GM12872 (cell line): ENCODE data around the gene MUSK.

Experiments
- CTCF ChIP-seq: IDR thresholded peaks from 3 replicates; pipeline ENCODE4 v1.5.1; 2011; ENCODE audit warnings: low read depth, mild to moderate bottlenecking, low read length, moderate library complexity; ENCODE audit not compliant: insufficient read depth

The MUSK gene

GRCh38 chr9:110638381-110638954 is 30.1 kb upstream of the MUSK start:
- TF ChIP-seq CTCF = no peak

- no peak for TF ChIP-seq CTCF
These were observed 27.9 kb upstream of the MUSK start for GRCh38 chr9:110640736-110641135.

GRCh38 chr9:110641293-110641692 is 27.3 kb upstream of the MUSK start:
- no peak for TF ChIP-seq CTCF

GRCh38 chr9:110648696-110649095 is 19.9 kb upstream of the MUSK start:
- TF ChIP-seq CTCF = no peak

- TF ChIP-seq CTCF = no peak
These were observed 18.3 kb upstream of the MUSK start for GRCh38 chr9:110650261-110650660.

DNA sequence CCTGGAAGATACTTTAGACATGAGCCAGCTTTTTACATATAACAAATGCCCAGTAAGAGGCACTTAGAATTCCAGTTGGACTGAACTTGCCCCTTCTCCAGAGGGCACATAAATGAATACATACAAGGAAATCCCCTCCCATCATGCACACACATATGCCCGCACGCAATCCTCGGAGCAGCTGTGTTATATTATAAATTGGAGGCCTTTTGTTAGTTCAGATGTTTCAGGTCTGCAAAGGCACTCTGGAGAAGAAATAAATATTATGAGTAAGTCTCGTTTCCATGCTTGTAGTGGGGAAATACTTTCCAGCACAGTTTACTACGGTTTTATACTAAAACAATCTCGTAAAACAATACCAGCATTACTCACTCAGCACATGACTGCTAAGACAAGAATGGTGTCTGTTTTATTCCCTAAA is 17.6 kb upstream of the MUSK start:
- TF ChIP-seq CTCF = no peak

DNA sequence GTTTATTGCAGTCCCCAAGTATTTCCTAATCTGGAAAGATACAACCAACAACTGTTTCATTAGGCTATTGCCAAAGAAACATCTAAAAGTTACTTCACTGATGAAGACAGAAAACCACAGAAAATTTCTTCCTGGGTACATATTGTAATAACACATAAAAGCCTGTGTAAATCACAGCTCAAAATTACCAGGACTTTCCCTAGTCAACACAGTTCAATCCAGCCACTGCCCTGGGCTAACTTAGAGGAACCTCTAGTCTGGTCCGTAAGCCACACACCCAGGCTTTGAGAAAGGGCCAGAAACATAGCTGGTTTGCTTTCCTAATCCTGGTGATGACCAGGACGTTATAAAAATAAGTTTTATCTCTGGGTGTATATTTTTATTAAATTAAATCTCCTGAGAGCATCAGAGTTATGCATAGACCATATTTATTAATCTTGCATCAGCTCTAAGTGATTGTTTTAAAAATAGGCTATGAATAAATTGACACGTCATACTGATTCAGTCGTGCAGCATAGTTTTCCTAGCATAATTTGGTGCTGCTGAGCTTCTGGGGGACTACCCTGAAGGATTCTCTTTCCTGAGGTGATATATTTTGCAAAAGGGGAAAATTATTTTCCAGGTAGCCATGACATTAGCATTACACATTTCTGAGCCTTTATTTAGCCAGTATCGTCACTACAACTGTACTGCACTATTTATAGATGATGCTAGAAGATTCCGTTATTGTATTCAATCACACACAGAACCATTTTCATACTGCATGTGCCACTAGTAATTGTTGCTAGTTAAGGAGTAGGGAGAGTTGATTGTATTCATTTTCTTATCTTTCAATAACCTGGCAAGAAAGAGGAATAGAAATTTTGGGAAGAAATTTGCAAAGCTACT is 12.6 kb upstream of the MUSK start:
- TF ChIP-seq CTCF = no peak
